OCI-LY1 (cell line): ENCODE measurements around the gene SRRM2.

Experiments used
- H2AFZ ChIP-seq: fragments of 200-600 bp; sonication (generic), shearing (Covaris generic); 2 replicates; pipeline ENCODE4 v1.6.0; 2014; ENCODE audit warnings: antibody characterized with exemption, mild to moderate bottlenecking, low read length
- H3F3A ChIP-seq: fragments of 200-600 bp; sonication (generic), shearing (Covaris generic); 2 replicates; pipeline ENCODE4 v1.6.0; 2014; ENCODE audit warnings: mild to moderate bottlenecking, antibody characterized with exemption, low read length, moderate library complexity; ENCODE audit not compliant: insufficient read depth
- H3K27ac ChIP-seq: fragments of 200-600 bp; sonication (generic); 2 replicates; pipeline ENCODE4 v1.5.1; 2014; ENCODE audit warnings: low read length, mixed run types, mild to moderate bottlenecking, low read depth; ENCODE audit not compliant: poor library complexity, severe bottlenecking
- H3K27me3 ChIP-seq: fragments of 200-600 bp; sonication (generic); 2 replicates; pipeline ENCODE4 v1.6.0; 2014; ENCODE audit warnings: antibody characterized with exemption, mild to moderate bottlenecking, low read length, moderate library complexity; ENCODE audit not compliant: insufficient read depth
- H3K36me3 ChIP-seq: fragments of 200-600 bp; sonication (generic); 2 replicates; pipeline ENCODE4 v1.6.1; 2014; ENCODE audit warnings: mild to moderate bottlenecking, antibody characterized with exemption, low read length, moderate library complexity, mixed read lengths; ENCODE audit not compliant: insufficient read depth
- H3K4me1 ChIP-seq: fragments of 200-600 bp; sonication (generic); 2 replicates; pipeline ENCODE4 v1.5.1; 2014; ENCODE audit warnings: mild to moderate bottlenecking, low read length, moderate library complexity; ENCODE audit not compliant: insufficient read depth, severe bottlenecking
- H3K4me2 ChIP-seq: fragments of 200-600 bp; sonication (generic), shearing (Covaris generic); 2 replicates; pipeline ENCODE4 v1.6.1; 2014; ENCODE audit warnings: low read length
- H3K4me3 ChIP-seq: fragments of 200-600 bp; sonication (generic); 2 replicates; pipeline ENCODE4 v1.5.1; 2014; ENCODE audit warnings: low read length, low read depth, mild to moderate bottlenecking, mixed read lengths; ENCODE audit not compliant: poor library complexity, severe bottlenecking
- H3K79me2 ChIP-seq: fragments of 200-600 bp; shearing (Covaris generic); 2 replicates; pipeline ENCODE4 v1.6.1; 2016; ENCODE audit warnings: mixed run types, low read length, mixed read lengths; ENCODE audit not compliant: insufficient read depth
- H3K9ac ChIP-seq: fragments of 200-600 bp; sonication (generic), shearing (Covaris generic); 2 replicates; pipeline ENCODE4 v1.6.1; 2014; ENCODE audit warnings: mild to moderate bottlenecking, low read length, mixed read lengths
- H3K9me2 ChIP-seq: fragments of 200-600 bp; sonication (generic), shearing (Covaris generic); 2 replicates; pipeline ENCODE4 v1.6.1; 2014; ENCODE audit warnings: low read depth, mild to moderate bottlenecking, low read length, mixed read lengths
- H3K9me3 ChIP-seq: fragments of 200-600 bp; shearing (Covaris generic); 2 replicates; pipeline ENCODE4 v1.6.1; 2014; ENCODE audit warnings: low read length, mixed read lengths
- H4K20me1 ChIP-seq: fragments of 200-600 bp; sonication (generic), shearing (Covaris generic); 2 replicates; pipeline ENCODE4 v1.6.0; 2016; ENCODE audit warnings: mild to moderate bottlenecking, low read length; ENCODE audit not compliant: insufficient read depth
- EZH2 ChIP-seq: fragments of 200-600 bp; sonication (generic), shearing (Covaris generic); IDR thresholded peaks from 2 replicates; pipeline ENCODE4 v1.8.0; 2017; ENCODE audit warnings: borderline replicate concordance, mixed run types, mild to moderate bottlenecking, antibody characterized with exemption, low read length, moderate library complexity, mixed read lengths
- TF ChIP-seq, protein P1 (sequence below): fragments of 200-600 bp; sonication (generic), shearing (Covaris generic); IDR thresholded peaks from 2 replicates; pipeline ENCODE4 v1.5.1; 2017; ENCODE audit warnings: mild to moderate bottlenecking, antibody characterized with exemption, low read length, moderate library complexity, mixed read lengths

The SRRM2 gene

DNA sequence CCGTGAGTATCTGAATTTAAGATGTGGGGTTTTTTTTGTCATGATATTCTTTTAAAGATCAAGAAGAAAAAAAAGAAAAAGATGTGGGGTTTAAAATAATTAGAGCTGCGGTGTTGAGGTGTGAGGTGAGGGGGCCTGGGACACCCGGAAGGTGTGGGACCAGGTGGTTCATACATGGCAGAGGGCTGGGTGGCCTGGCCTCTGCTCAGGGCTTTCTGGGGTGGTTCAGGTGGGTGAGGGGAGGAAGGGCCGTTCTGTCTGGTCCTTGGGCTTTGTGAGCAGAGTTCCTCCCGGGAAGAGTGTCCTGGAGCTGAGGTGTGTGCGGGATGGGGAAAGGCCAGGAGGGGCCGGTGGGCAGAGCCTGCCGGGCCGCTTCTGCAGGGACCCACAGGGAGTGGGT is 37.4 kb upstream of the SRRM2 start:
- Histone ChIP-seq H3K4me1 (no peaks in the 10 kb centered on the region), H3K4me3 (no peak overlapping the region), H3K9me2 (no peaks in the 10 kb centered on the region), H3K27me3 (peaks cover 9% of the 10 kb centered on the region; the same call in 1 of the 2 replicates), H3K27ac (no peak overlapping the region), H3K9me3 (no peaks in the 10 kb centered on the region), H3F3A (no peaks in the 10 kb centered on the region), H2AFZ (no peak overlapping the region), H3K79me2 (no peaks in the 10 kb centered on the region), H4K20me1 (no peaks in the 10 kb centered on the region), H3K9ac (no peak overlapping the region), H3K4me2 (no peak overlapping the region), H3K36me3 (no peaks in the 10 kb centered on the region)
- TF ChIP-seq EZH2, result no peak
- TF ChIP-seq, protein P1, sequence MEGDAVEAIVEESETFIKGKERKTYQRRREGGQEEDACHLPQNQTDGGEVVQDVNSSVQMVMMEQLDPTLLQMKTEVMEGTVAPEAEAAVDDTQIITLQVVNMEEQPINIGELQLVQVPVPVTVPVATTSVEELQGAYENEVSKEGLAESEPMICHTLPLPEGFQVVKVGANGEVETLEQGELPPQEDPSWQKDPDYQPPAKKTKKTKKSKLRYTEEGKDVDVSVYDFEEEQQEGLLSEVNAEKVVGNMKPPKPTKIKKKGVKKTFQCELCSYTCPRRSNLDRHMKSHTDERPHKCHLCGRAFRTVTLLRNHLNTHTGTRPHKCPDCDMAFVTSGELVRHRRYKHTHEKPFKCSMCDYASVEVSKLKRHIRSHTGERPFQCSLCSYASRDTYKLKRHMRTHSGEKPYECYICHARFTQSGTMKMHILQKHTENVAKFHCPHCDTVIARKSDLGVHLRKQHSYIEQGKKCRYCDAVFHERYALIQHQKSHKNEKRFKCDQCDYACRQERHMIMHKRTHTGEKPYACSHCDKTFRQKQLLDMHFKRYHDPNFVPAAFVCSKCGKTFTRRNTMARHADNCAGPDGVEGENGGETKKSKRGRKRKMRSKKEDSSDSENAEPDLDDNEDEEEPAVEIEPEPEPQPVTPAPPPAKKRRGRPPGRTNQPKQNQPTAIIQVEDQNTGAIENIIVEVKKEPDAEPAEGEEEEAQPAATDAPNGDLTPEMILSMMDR, result no peak

- Histone ChIP-seq H3K36me3 (no peaks in the 10 kb centered on the region), H2AFZ (no peak overlapping the region), H3K9ac (no peak overlapping the region), H3K9me3 (no peaks in the 10 kb centered on the region), H4K20me1 (no peaks in the 10 kb centered on the region), H3K27ac (no peak overlapping the region), H3K4me2 (peak overlapping the region; percentile 30; the same call in 1 of the 2 replicates), H3K79me2 (no peaks in the 10 kb centered on the region), H3K9me2 (no peaks in the 10 kb centered on the region), H3F3A (no peaks in the 10 kb centered on the region), H3K4me3 (peak overlapping the region; percentile 29), H3K4me1 (peaks cover under 1% of the 10 kb centered on the region), H3K27me3 (peaks cover 9% of the 10 kb centered on the region; the same call in 1 of the 2 replicates)
- no peak for TF ChIP-seq EZH2
- TF ChIP-seq, protein P1, result no peak
Observed at GRCh38 chr16:2715519-2715918, 36.9 kb upstream of the SRRM2 start.

- peaks cover 4% of the 10 kb centered on the region for H3K4me1 ChIP-seq
- no peak for TF ChIP-seq EZH2
- TF ChIP-seq, protein P1, result no peak
- H3K9ac ChIP-seq, result no peak overlapping the region
- H3K79me2 ChIP-seq, result no peaks in the 10 kb centered on the region
- peak overlapping the region; percentile 30; the same call in 1 of the 2 replicates for H3K4me2 ChIP-seq
- H3K4me3 ChIP-seq, result peak overlapping the region; percentile 29
- no peak overlapping the region for H2AFZ ChIP-seq
- H3K9me3 ChIP-seq, result no peaks in the 10 kb centered on the region
- no peak overlapping the region for H3K27ac ChIP-seq
- peaks cover 9% of the 10 kb centered on the region; the same call in 1 of the 2 replicates for H3K27me3 ChIP-seq
- H4K20me1 ChIP-seq, result no peaks in the 10 kb centered on the region
- H3K36me3 ChIP-seq, result no peaks in the 10 kb centered on the region
- H3F3A ChIP-seq, result no peaks in the 10 kb centered on the region
- no peaks in the 10 kb centered on the region for H3K9me2 ChIP-seq
Observed at GRCh38 chr16:2715966-2716885, 36.2 kb upstream of the SRRM2 start.
